Ascending aorta (tissue), 2 donors: ENCODE data around the gene TIMP2. TPM values are rescaled to one million over a fixed set of nuclear protein-coding genes. Genes with fewer than 3 reads are reported as not detected.
A peak's percentile ranks its signal among the peaks of the same experiment; 100 is the strongest.
"Not testable (repeated sequence)": the region's sequence is repeated elsewhere in the genome, so short reads cannot be mapped to it uniquely, and the experiment has no call there.

Experiments
- DNase-seq, 2 donors: peaks; one replicate each; pipeline ENCODE4 v3.0.0-alpha.2; 2019; ENCODE audit warnings: low spot score in 2 of 2
- H3K27ac ChIP-seq, 2 donors: fragments of 200-600 bp; sonication (generic); one replicate each; pipeline ENCODE4 v1.5.1; 2016 to 2017; ENCODE audit warnings: mild to moderate bottlenecking in 1 of 2
- H3K27me3 ChIP-seq: fragments of 200-600 bp; sonication (generic); one replicate; pipeline ENCODE4 v1.5.1; 2017
- H3K36me3 ChIP-seq, 2 donors: fragments of 200-600 bp; sonication (generic); one replicate each; pipeline ENCODE4 v1.5.1; 2016
- H3K4me1 ChIP-seq, 2 donors: fragments of 200-600 bp; sonication (generic); one replicate each; pipeline ENCODE4 v1.5.1; 2016 to 2017; ENCODE audit warnings: mild to moderate bottlenecking in 1 of 2
- H3K4me3 ChIP-seq, 2 donors: fragments of 200-600 bp; sonication (generic); one replicate each; pipeline ENCODE4 v1.5.1; 2016 to 2017; ENCODE audit warnings: mild to moderate bottlenecking in 1 of 2
- H3K9me3 ChIP-seq, 2 donors: fragments of 200-600 bp; sonication (generic); one replicate each; pipeline ENCODE4 v1.5.1; 2016
- intact Hi-C: fragments of 100-400 bp; cut with DNase I; formaldehyde crosslinking; loops from one replicate; pipeline ENCODE4 v1.15.1; 2023
- total RNA-seq: library from RNA; depleted of rRNA; stranded (reverse); fragments of >200 nt; gene quantifications from one replicate; pipeline ENCODE4 v1.1.0, GENCODE V29; 2016
- TF ChIP-seq, protein P1 (sequence below), 3 experiments: fragments of 200-600 bp in 2 of 3; fragments of 450-650 bp in 1 of 3; sonication (generic) in 2 of 3; IDR thresholded peaks; one replicate each; pipeline ENCODE4 v1.5.1; 2016 to 2019; ENCODE audit warnings: antibody characterized with exemption in 3 of 3, mild to moderate bottlenecking in 1 of 3, moderate library complexity in 1 of 3

Gene TIMP2
- total RNA-seq, 1 donor from 2014 or later, result 278 TPM

DNA sequence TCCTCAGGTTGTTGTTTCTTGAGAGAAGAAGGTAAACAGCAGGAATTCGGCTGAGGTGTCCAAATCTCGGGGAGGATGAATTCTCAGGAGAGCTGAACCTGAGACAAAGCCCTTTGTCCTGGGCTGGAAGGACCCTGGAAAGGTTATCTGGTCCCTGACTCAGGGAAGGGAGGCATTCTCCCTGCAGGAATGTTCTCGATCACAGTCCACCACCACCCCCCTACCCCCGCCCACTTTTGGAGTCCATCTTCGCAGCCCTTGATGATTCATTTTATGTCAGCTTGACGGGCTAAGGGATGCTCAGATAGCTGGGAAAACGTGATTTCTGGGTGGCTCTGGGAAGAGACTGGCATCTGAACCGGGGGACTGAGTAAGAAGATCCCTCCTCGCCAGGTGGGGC is 20.8 kb downstream of the TIMP2 start:
- H3K27ac ChIP-seq, result no peak overlapping the region
- no peak overlapping the region for H3K4me3 ChIP-seq
- intact Hi-C loops, result no loop called here
- no peak for DNase-seq
- no peaks in the 10 kb centered on the region for H3K27me3 ChIP-seq
- H3K36me3 ChIP-seq, result peaks cover 18 to 27% of the 10 kb centered on the region in 2 donors
- H3K9me3 ChIP-seq, result no peaks in the 10 kb centered on the region
- peaks cover 1 to 11% of the 10 kb centered on the region in 2 donors for H3K4me1 ChIP-seq
- TF ChIP-seq, protein P1, sequence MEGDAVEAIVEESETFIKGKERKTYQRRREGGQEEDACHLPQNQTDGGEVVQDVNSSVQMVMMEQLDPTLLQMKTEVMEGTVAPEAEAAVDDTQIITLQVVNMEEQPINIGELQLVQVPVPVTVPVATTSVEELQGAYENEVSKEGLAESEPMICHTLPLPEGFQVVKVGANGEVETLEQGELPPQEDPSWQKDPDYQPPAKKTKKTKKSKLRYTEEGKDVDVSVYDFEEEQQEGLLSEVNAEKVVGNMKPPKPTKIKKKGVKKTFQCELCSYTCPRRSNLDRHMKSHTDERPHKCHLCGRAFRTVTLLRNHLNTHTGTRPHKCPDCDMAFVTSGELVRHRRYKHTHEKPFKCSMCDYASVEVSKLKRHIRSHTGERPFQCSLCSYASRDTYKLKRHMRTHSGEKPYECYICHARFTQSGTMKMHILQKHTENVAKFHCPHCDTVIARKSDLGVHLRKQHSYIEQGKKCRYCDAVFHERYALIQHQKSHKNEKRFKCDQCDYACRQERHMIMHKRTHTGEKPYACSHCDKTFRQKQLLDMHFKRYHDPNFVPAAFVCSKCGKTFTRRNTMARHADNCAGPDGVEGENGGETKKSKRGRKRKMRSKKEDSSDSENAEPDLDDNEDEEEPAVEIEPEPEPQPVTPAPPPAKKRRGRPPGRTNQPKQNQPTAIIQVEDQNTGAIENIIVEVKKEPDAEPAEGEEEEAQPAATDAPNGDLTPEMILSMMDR (IDR thresholded peaks at IDR 0.05), result no peak

DNA sequence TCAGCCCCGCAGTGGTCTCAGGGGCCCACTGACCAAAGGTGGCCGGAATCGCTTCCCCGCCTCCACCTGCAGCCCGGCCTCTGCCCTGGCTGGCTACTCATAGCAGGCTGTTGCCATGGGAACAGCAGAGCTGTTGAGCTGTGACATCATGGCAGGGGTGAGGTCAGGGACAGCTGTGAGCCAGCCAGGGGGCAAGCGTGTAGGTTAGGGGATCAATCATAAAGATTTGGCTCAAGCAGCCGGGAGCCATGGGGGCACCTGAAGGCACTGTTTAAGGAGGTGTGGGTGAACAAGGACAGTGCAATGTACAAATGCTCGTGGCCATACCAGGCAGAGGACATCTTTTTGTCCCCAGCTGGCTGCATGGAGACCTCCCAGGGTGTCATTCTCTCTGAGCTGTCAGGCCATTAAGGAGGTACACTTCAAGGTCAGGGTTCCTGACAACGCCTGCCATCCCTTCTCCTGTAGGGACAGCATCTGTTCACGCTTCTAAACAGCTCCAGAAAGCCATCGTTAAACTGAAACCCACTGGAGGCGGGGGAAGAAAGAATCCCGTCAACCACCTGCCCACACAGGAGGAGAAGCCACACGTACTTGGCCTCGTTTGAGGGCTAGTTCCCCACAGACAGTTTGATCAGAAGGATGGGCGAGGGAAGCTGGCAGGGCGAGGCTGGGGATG is 21.9 kb downstream of the TIMP2 start, which contains the start of gene CEP295NL:
Gene CEP295NL, minus strand, starts transcription at position 101 of the 679 bp plus-strand sequence. CDS start 1,373 bp downstream, outside the sequence.
- intact Hi-C loops, result no loop called here
- Histone ChIP-seq H3K4me1 (peaks cover 4 to 17% of the 10 kb centered on the region in 2 donors), H3K27me3 (no peaks in the 10 kb centered on the region), H3K9me3 (no peaks in the 10 kb centered on the region), H3K27ac (no peak within 1 kb of the TSS), H3K36me3 (peaks cover 19 to 29% of the 10 kb centered on the region in 2 donors), H3K4me3 (no peak within 1 kb of the TSS)
- TF ChIP-seq, protein P1 (IDR thresholded peaks at IDR 0.05), result no peak
- DNase-seq, result no peak

DNA sequence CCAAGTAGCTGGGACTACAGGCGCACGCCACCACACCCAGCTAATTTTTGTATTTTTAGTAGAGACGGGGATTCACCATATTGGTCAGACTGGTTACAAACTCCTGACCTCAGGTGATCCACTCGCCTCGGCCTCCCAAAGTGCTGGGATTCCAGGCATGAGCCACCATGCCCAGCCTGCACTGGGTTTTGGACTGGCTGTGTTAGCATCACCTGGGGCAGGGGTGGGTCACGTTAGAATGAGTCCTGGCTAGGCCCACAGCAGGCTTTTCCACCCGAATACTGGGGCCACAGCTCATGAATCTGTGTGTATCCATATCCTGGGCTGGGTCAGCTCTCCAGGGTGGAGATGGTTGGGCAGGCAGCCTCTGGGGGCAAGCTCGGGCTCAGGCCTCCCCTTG is 23.0 kb downstream of the TIMP2 start:
- H3K27me3 ChIP-seq, H3K27ac ChIP-seq, H3K9me3 ChIP-seq, intact Hi-C loops, H3K4me3 ChIP-seq, DNase-seq: not testable (repeated sequence)
- H3K4me1 ChIP-seq, result peaks cover 7 to 26% of the 10 kb centered on the region in 2 donors
- peaks cover 26% of the 10 kb centered on the region in 2 donors for H3K36me3 ChIP-seq

DNA sequence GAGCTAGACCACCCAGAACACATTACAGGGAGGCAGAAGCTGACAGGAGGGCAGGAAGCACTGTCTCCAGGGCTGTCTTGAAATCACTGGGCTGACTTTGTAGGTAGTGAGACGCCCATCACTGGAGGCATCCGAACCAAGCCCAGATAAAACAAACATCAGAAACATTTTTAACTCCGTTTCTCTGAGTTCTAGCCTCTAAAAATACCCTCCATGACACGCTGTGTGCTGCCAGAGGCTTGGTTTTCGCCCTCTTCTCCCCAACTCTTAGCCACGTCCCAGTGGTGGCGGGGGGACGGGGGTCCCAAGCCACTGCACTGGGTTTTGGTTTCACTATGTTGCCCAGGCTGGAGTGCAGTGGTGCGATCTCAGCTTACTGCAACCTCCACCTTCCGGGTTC is 23.4 kb downstream of the TIMP2 start:
- TF ChIP-seq, protein P1 (IDR thresholded peaks at IDR 0.05), result no peak
- H3K4me1 ChIP-seq, result peaks cover 11 to 30% of the 10 kb centered on the region in 2 donors
- H3K27ac ChIP-seq, result no peak overlapping the region
- intact Hi-C loops, result no loop called here
- no peaks in the 10 kb centered on the region for H3K9me3 ChIP-seq
- no peak for DNase-seq
- H3K27me3 ChIP-seq, result no peaks in the 10 kb centered on the region
- H3K36me3 ChIP-seq, result peaks cover 26% of the 10 kb centered on the region in 2 donors
- no peak overlapping the region for H3K4me3 ChIP-seq

DNA sequence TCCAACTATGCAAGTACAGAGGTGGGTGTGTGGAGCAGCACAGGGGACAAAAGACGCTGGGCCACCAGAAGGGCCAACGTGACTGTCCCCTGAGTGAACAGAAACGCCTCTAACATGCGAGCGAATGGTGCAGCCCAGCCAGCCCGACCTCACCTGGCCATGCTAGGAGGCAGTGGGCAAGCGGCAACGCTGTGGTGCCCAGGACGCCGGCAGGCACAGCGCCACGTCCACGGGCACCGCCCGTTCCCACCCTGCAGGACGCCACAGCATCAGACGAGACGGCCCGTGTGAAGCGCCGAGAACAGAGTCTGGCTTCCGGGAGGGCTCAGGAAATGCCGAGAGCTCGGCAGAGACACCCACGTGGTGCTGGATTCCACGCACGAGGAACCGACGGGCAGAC is 24.4 kb downstream of the TIMP2 start:
- Histone ChIP-seq H3K27ac (no peak overlapping the region), H3K9me3 (no peaks in the 10 kb centered on the region), H3K36me3 (peaks cover 26% of the 10 kb centered on the region in 2 donors), H3K4me3 (no peak overlapping the region), H3K4me1 (peaks cover 19 to 40% of the 10 kb centered on the region in 2 donors), H3K27me3 (no peaks in the 10 kb centered on the region)
- TF ChIP-seq, protein P1 (IDR thresholded peaks at IDR 0.05), result no peak
- DNase-seq, result no peak
- intact Hi-C loops, result no loop called here

DNA sequence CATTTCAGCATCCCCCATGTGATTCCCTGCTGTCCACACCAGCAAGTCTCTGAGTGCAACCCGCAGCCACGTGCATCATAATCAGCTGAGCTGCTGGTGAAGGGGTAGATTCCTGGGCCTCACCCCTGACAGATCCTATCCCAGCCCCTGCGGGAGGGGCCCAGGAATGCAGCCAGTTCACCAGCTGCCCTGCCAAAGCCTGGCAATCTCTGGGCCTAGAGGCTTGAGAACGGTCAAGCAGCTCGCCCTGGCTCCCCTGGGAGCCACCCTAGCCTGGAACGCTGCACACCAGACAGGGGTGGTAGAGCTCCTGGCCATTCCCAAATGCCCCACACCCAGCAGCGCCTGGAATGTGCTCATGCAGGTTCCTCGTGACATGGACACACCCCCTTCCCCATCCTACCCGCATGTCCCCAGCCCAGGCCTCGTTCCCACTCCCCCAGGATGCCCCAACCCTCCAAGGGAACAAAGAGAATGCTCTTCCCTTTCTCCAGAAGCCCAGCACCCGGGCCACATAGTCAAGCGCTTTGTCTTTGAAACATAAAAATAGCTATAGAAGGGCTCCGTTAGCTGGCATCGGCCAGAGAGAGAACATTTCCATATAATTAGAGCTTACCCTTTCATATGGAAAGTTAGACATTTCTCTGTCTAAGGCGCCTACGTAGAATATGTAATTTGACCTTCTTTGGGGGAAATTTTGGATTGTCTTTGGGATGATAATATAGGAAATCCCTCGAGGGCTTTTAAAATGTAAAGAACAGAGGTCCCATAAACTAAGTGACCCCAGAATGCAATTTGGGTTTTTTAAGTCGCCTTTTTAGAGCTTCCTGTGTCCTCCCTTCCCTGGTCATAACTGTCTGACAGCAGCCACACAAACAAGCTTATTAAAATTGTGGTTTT is 25.6 kb downstream of the TIMP2 start:
- peak overlapping the region; percentile 10 to 38 for H3K27ac ChIP-seq
- H3K4me3 ChIP-seq, result no peak overlapping the region
- intact Hi-C loops, result no loop called here
- no peaks in the 10 kb centered on the region for H3K9me3 ChIP-seq
- TF ChIP-seq, protein P1 (IDR thresholded peaks at IDR 0.05), result no peak
- DNase-seq, result no peak
- H3K27me3 ChIP-seq, result no peaks in the 10 kb centered on the region
- H3K36me3 ChIP-seq, result peaks cover 26% of the 10 kb centered on the region in 2 donors
- H3K4me1 ChIP-seq, result peaks cover 19 to 50% of the 10 kb centered on the region in 2 donors
